CD4-positive, CD25-positive, alpha-beta regulatory T cell (primary cell): ENCODE measurements around the gene CORO2A. TPM values are rescaled to one million over a fixed set of nuclear protein-coding genes. Genes with fewer than 3 reads are reported as not detected.
A peak's percentile ranks its signal among the peaks of the same experiment; 100 is the strongest.

Experiments used
- ATAC-seq, 2 donors: fragments of 150-1000 bp; cut with Tn5 transposase; one replicate each; pipeline ENCODE4 v1.10.0; 2021; ENCODE audit warnings: low read depth in 2 of 2, moderate number of reproducible peaks in 2 of 2, moderate library complexity in 1 of 2
- DNase-seq, 3 donors: peaks; one replicate each; pipeline versions ENCODE4 v3.0.0 to v3.0.0-alpha.2; 2012 to 2022; ENCODE audit warnings: mixed read lengths in 1 of 3
- H3K27ac ChIP-seq: one replicate; pipeline ENCODE4 v1.7.0; 2013; ENCODE audit warnings: mild to moderate bottlenecking, low read length; ENCODE audit not compliant: insufficient read depth, poor library complexity, severe bottlenecking
- H3K27me3 ChIP-seq: one replicate; pipeline ENCODE4 v1.7.0; 2013; ENCODE audit warnings: low read length; ENCODE audit not compliant: control insufficient read depth, insufficient read depth
- H3K36me3 ChIP-seq: one replicate; pipeline ENCODE4 v1.7.0; 2013; ENCODE audit warnings: mild to moderate bottlenecking, low read length, moderate library complexity; ENCODE audit not compliant: control insufficient read depth, insufficient read depth
- H3K4me1 ChIP-seq: 2 replicates; pipeline ENCODE4 v1.7.0; 2013; ENCODE audit warnings: mild to moderate bottlenecking, low read length; ENCODE audit not compliant: insufficient read depth, control insufficient read depth, poor library complexity, severe bottlenecking
- H3K4me3 ChIP-seq: one replicate; pipeline ENCODE4 v1.7.0; 2013; ENCODE audit warnings: low read depth, mild to moderate bottlenecking, low read length, moderate library complexity
- H3K9me3 ChIP-seq, 2 experiments: 1 replicate in 1 of 2; 2 replicates in 1 of 2; pipeline ENCODE4 v1.7.0; 2013; ENCODE audit warnings: low read length in 2 of 2, mild to moderate bottlenecking in 1 of 2, moderate library complexity in 1 of 2; ENCODE audit not compliant: control insufficient read depth in 2 of 2
- H3K27ac Mint-ChIP-seq, 3 donors: one replicate each; pipeline ENCODE4 v1.8.0; 2020 to 2022; ENCODE audit warnings: mild to moderate bottlenecking in 3 of 3, mixed read lengths in 3 of 3, moderate library complexity in 2 of 3
- H3K27me3 Mint-ChIP-seq: one replicate; pipeline ENCODE4 v1.8.0; 2022; ENCODE audit warnings: mild to moderate bottlenecking, mixed read lengths
- H3K36me3 Mint-ChIP-seq: one replicate; pipeline ENCODE4 v1.8.0; 2020; ENCODE audit warnings: mixed read lengths
- H3K4me1 Mint-ChIP-seq, 4 donors: one replicate each; pipeline ENCODE4 v1.8.0; 2020 to 2022; ENCODE audit warnings: mixed read lengths in 4 of 4, mild to moderate bottlenecking in 1 of 4
- H3K4me3 Mint-ChIP-seq, 4 donors: one replicate each; pipeline ENCODE4 v1.8.0; 2020 to 2022; ENCODE audit warnings: mild to moderate bottlenecking in 4 of 4, mixed read lengths in 4 of 4, moderate library complexity in 3 of 4
- H3K9me3 Mint-ChIP-seq, 7 donors: one replicate each; pipeline ENCODE4 v1.8.0; 2020 to 2022; ENCODE audit warnings: mixed read lengths in 7 of 7, mild to moderate bottlenecking in 3 of 7, moderate library complexity in 2 of 7
- polyA plus RNA-seq, 4 donors: library from polyadenylated mRNA; unstranded; fragments of 300-500 nt; fragmentation: Illumina TruSeq; gene quantifications; one replicate each; pipeline ENCODE4 v1.2.3, GENCODE V29; 2021
- total RNA-seq: library from RNA; stranded (reverse); gene quantifications from one replicate; pipeline ENCODE4 v1.2.3, GENCODE V29; 2022

Gene CORO2A
- total RNA-seq (27.0 TPM), polyA plus RNA-seq (10 to 100 TPM; 13.4 to 16.7 (median 14.0) TPM)

- DNase-seq (peak; percentile 66 to 73 (median 67)), ATAC-seq (peak; percentile 67 to 71)
- H3K4me3 Mint-ChIP-seq = peak within 1 kb of the TSS; percentile 89 to 94 (median 92)
- H3K27me3 Mint-ChIP-seq = no peaks in the 10 kb centered on the region
- peaks cover 42% of the 10 kb centered on the region for H3K4me1 ChIP-seq
- peak within 1 kb of the TSS; percentile 79 to 93 (median 91) for H3K27ac Mint-ChIP-seq
- no peaks in the 10 kb centered on the region for H3K27me3 ChIP-seq
- peak within 1 kb of the TSS; percentile 69 for H3K4me3 ChIP-seq
- peaks cover 2% of the 10 kb centered on the region for H3K36me3 ChIP-seq
- peaks cover 5% of the 10 kb centered on the region for H3K36me3 Mint-ChIP-seq
- H3K9me3 ChIP-seq = no peaks in the 10 kb centered on the region
- peak within 1 kb of the TSS; percentile 60 for H3K27ac ChIP-seq
- peaks cover 15 to 53% (median 32%) of the 10 kb centered on the region in 4 donors for H3K4me1 Mint-ChIP-seq
- peaks cover 0 to 1% (median 0%) of the 10 kb centered on the region in 7 donors for H3K9me3 Mint-ChIP-seq
Measured at GRCh38 chr9:98192503-98193335, at the start of gene CORO2A. CORO2A (minus strand) TSS chr9:98192637; CDS start chr9:98157660, 34,977 bp downstream.

DNA sequence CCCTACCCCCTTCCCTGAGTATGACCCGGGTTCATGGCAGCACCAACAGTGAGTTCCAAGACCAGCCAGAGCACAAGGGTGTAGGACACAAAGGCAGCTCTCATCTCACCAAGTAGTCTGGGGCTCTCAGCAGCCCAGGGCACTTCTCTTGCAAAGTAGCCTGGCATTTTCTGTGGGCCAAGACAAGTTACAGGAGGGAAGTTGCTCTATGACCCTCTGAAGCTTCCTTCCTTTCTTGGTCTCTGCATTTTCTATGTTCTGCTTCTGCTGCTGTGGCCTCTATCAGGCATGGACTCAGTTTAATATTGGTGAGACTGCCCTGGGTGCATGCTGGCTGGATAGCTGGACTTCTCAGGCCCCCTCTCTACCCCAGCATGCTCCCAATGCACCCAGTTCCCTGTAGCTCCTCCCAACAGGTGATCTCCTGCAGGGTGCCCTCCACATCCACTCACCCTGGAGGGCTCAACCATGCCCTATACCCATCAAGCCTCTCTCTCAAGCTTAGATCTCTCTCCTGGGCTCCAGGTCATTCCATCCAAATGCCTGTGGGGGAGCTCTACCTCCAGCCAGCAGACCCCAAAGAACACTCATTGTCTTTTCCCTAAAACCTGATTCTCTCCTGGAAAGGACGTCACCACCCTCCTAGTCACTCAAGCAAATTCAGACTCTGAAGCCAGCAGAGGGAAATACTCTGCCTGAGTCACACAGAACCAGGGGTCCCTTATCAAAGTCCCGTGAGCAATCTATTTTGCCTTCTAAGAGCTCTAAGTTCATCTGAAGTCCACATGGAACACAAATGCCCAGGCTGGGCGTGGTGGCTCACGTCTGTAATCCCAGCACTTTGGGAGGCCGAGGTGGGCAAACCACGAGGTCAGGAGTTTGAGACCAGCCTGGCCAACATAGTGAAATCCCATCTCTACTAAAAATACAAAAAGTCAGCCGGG lies 49.2 kb upstream of the CORO2A start:
- H3K9me3 Mint-ChIP-seq = no peaks in the 10 kb centered on the region
- H3K27me3 Mint-ChIP-seq = no peaks in the 10 kb centered on the region
- no peak overlapping the region for H3K4me3 Mint-ChIP-seq
- peaks cover 27% of the 10 kb centered on the region for H3K36me3 Mint-ChIP-seq
- H3K4me3 ChIP-seq = no peak overlapping the region
- DNase-seq (no peak), ATAC-seq (no peak)
- H3K4me1 ChIP-seq = no peaks in the 10 kb centered on the region
- H3K9me3 ChIP-seq = no peaks in the 10 kb centered on the region
- no peaks in the 10 kb centered on the region for H3K27me3 ChIP-seq
- H3K36me3 ChIP-seq = peaks cover 35% of the 10 kb centered on the region
- H3K4me1 Mint-ChIP-seq = peaks cover 0 to 10% (median 1%) of the 10 kb centered on the region in 4 donors
- peak overlapping the region in 1 of 3 donors; percentile 17 for H3K27ac Mint-ChIP-seq
- H3K27ac ChIP-seq = no peak overlapping the region

GRCh38 chr9:98240475-98240874 lies 48.0 kb upstream of the CORO2A start:
- Histone ChIP-seq H3K4me3 (no peak overlapping the region), H3K27me3 (no peaks in the 10 kb centered on the region), H3K36me3 (peaks cover 35% of the 10 kb centered on the region), H3K27ac (no peak overlapping the region), H3K9me3 (no peaks in the 10 kb centered on the region), H3K4me1 (no peaks in the 10 kb centered on the region)
- H3K27ac Mint-ChIP-seq = no peak overlapping the region
- H3K27me3 Mint-ChIP-seq = no peaks in the 10 kb centered on the region
- H3K36me3 Mint-ChIP-seq = peaks cover 23% of the 10 kb centered on the region
- no peak overlapping the region for H3K4me3 Mint-ChIP-seq
- H3K4me1 Mint-ChIP-seq = peaks cover 0 to 3% (median 0%) of the 10 kb centered on the region in 4 donors
- ATAC-seq = no peak
- no peak for DNase-seq
- H3K9me3 Mint-ChIP-seq = no peaks in the 10 kb centered on the region

DNA sequence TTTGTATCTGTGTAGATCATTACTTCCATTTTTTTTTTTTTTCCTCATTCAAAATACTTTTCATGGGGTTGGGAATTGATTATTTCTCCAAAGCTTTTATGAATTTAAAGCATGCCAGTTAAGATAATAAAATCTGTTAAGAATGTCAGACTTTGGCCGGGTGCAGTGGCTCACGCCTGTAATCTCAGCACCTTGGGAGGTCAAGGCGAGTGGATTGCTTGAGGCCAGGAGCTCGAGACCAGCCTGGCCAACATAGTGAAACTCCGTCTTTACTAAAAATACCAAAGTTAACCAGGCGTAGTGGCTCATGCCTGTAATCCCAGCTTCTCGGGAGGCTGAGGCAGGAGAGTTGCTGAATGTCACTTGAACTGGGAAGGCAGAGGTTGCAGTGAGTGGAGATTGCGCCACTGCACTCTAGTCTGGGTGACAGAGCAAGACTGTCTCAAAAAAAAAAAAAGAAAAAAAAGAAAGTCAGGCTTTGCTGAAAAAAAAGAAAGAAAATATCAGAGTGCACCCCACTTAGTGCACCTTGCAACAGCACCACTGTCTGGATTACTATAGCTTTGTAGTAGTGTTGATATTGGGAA lies 44.6 kb upstream of the CORO2A start:
- Histone ChIP-seq H3K27ac (no peak overlapping the region), H3K4me1 (no peaks in the 10 kb centered on the region)
- H3K27me3 Mint-ChIP-seq = no peaks in the 10 kb centered on the region

DNA sequence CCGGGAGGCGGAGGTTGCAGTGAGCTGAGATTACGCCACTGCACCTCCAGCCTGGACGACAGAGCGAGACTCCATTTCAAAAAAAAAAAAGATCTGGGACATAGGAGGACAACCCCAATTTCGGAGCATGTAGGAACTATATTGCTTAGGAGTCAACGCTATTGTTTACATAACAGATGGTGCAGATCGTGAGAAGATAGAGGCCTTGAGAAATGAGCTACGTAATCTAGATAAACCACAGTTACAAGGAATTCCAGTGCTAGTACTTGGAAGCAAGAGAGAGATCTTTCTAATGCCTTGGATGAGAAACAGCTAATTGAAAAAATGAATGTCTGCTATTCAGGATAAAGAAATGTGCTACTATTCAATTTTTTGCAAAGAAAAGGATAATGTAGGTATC lies 42.7 kb upstream of the CORO2A start:
- Histone ChIP-seq H3K4me3 (no peak overlapping the region), H3K36me3 (peaks cover 25% of the 10 kb centered on the region), H3K9me3 (no peaks in the 10 kb centered on the region), H3K4me1 (no peaks in the 10 kb centered on the region), H3K27me3 (no peaks in the 10 kb centered on the region), H3K27ac (no peak overlapping the region)
- H3K9me3 Mint-ChIP-seq = no peaks in the 10 kb centered on the region
- no peak overlapping the region for H3K4me3 Mint-ChIP-seq
- ATAC-seq = no peak
- H3K27me3 Mint-ChIP-seq = no peaks in the 10 kb centered on the region
- H3K36me3 Mint-ChIP-seq = peaks cover 29% of the 10 kb centered on the region
- H3K4me1 Mint-ChIP-seq = peaks cover 0 to 4% (median 0%) of the 10 kb centered on the region in 4 donors
- no peak for DNase-seq
- no peak overlapping the region for H3K27ac Mint-ChIP-seq

More for the DNA sequence above, 44.6 kb upstream of the CORO2A start:
- Mint-ChIP-seq H3K4me1 (peaks cover 0 to 4% (median 1%) of the 10 kb centered on the region in 4 donors), H3K9me3 (no peaks in the 10 kb centered on the region), H3K27ac (no peak overlapping the region), H3K36me3 (peaks cover 34% of the 10 kb centered on the region), H3K4me3 (no peak overlapping the region)
- Histone ChIP-seq H3K9me3 (no peaks in the 10 kb centered on the region), H3K4me3 (no peak overlapping the region), H3K27me3 (no peaks in the 10 kb centered on the region), H3K36me3 (peaks cover 32% of the 10 kb centered on the region)
- ATAC-seq = no peak
- no peak for DNase-seq

GRCh38 chr9:98234245-98234825 lies 41.9 kb upstream of the CORO2A start:
- Histone ChIP-seq H3K4me1 (no peaks in the 10 kb centered on the region), H3K4me3 (no peak overlapping the region), H3K27me3 (no peaks in the 10 kb centered on the region), H3K27ac (no peak overlapping the region), H3K9me3 (no peaks in the 10 kb centered on the region), H3K36me3 (peaks cover 28% of the 10 kb centered on the region)
- peaks cover 32% of the 10 kb centered on the region for H3K36me3 Mint-ChIP-seq
- no peaks in the 10 kb centered on the region for H3K9me3 Mint-ChIP-seq
- H3K27ac Mint-ChIP-seq = peak overlapping the region in 1 of 3 donors; percentile 56
- ATAC-seq (no peak), DNase-seq (no peak)
- no peaks in the 10 kb centered on the region for H3K27me3 Mint-ChIP-seq
- no peak overlapping the region for H3K4me3 Mint-ChIP-seq
- H3K4me1 Mint-ChIP-seq = peaks cover 0 to 4% (median 0%) of the 10 kb centered on the region in 4 donors

- H3K36me3 ChIP-seq = peaks cover 40% of the 10 kb centered on the region
- Mint-ChIP-seq H3K4me3 (no peak overlapping the region), H3K27ac (no peak overlapping the region), H3K4me1 (peaks cover 0 to 4% (median 0%) of the 10 kb centered on the region in 4 donors), H3K27me3 (no peaks in the 10 kb centered on the region), H3K9me3 (no peaks in the 10 kb centered on the region), H3K36me3 (peaks cover 39% of the 10 kb centered on the region)
- H3K27ac ChIP-seq = no peak overlapping the region
- H3K4me3 ChIP-seq = no peak overlapping the region
- no peaks in the 10 kb centered on the region for H3K4me1 ChIP-seq
- no peaks in the 10 kb centered on the region for H3K27me3 ChIP-seq
- DNase-seq = no peak
- no peak for ATAC-seq
- H3K9me3 ChIP-seq = no peaks in the 10 kb centered on the region
Measured at GRCh38 chr9:98232926-98233325, 40.5 kb upstream of the CORO2A start.
